NCI-H187 (cell line): ENCODE data around the gene GPX4.
A peak's percentile ranks its signal among the peaks of the same experiment; 100 is the strongest.

Experiments
- DNase-seq, 2 experiments: peaks; one replicate each; lab custom pipeline; 2025; lab: John Stamatoyannopoulos, UW

The GPX4 gene

DNA sequence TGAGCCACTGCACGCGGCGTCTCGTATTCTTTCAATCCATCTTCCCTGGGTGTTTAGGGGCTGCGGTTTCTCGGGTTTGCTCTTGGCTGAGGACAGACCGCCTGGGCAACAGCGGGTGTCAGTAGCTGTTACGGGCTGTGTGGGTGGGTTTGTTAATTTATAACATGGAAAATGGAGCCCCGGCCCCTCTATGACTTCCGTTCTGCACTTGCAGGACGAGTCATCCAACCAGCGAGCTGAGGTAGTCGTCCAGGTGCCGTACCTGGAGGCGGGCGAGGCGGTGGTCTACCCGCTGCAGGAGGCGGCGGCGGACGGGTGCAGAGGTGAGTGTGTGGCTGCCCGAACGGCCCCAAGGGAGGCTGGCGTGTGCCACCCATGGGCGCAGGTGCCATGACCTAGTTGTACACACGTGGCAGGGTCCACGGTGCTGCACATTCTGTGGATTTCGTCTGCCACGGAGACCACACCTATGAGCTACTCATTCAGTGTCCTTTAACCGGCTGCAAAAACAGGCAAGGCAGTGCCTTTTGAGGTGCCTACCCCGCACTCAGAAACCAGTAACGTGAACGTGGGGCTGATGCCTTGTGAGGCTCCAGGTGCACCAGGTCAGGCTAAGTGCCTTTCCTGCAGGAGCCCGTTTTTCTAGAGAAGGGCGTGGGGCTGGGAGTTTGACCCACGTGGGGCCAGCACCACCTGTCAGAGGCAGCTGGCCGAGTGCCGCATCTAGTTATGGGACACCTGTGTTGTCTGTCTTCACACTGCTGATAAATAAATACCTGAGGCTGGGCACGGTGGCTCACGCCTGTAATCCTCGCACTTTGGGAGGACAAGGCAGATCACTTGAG, 19.5 kb upstream of the GPX4 start:
- no peak for DNase-seq

DNA sequence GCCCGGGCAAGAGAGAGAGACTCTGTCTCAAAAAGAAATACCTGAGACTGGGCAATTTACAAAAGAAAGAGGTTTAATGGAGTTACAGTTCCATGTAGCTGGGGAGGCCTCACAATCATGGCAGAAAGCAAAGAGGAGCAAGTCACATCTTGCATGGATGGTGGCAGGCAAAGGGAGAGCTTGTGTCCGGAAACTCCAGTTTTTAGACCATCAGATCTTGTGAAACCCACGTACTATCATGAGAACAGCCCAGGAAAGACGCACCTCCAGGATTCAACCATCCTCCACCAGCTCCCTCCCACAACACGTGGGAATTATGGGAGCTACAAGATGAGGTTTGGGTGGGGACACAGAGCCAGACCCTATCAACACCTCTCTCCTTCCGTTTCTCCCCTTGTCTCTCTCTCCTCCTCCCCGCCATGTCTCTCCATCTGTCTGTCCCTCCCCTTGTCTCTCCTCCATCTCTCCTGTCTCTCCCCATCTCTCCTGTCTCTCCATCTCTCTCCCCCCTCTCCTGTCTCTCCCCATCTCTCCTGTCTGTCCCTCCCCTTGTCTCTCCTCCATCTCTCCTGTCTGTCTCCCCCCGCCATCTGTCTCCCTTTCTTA, 18.6 kb upstream of the GPX4 start:
- no peak for DNase-seq

DNA sequence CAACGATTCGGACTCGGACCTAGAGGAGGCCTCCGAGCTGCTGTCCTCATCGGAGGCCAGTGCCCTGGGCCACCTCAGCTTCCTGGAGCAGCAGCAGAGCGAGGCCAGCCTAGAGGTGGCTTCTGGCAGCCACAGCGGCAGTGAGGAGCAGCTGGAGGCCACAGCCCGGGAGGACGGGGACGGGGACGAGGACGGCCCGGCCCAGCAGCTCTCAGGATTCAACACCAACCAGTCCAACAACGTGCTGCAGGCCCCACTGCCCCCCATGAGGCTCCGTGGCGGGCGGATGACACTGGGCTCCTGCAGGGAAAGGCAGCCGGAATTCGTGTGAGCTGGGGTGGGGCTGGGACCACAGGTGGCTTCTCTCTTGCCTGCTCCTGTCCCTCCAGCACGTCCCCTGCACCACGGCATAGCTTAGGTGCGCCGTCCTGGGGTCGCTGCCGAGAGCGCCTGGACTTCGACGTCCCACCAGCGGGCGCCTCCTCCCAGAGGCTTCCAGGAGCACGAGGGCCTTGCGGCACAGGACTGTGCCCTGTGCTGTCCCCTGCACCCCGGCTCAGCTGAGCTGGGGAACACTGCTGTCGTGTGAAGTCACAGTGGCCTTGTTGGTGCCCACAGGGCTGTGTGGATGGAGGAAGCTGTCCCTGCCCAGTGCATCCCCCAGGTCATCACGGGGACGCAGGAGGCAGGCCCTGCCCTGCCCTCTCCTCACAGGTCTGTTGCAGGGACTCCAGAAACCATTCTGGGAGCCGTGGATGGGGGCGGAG, 17.9 kb upstream of the GPX4 start:
- no peak for DNase-seq

DNA sequence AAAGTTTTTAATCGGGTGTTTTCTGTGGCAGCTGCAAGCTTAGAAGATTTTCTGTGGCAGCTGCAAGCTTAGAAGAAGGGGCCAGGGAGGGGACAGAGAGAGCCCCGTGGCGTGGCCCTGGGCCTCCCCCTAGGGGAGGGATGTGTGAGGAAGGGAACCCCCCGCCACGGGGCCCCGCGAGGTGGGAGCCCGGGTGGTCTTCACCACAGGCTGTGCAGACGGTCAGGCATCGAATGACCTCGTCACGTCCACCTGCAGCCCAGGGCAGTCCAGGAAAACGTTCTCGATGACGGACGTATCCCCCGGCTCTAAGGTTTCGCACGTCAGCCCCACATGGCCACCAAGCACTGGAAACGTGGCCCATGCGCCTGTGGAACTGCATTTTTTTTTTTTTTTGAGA, 17.2 kb upstream of the GPX4 start:
- DNase-seq = no peak

DNA sequence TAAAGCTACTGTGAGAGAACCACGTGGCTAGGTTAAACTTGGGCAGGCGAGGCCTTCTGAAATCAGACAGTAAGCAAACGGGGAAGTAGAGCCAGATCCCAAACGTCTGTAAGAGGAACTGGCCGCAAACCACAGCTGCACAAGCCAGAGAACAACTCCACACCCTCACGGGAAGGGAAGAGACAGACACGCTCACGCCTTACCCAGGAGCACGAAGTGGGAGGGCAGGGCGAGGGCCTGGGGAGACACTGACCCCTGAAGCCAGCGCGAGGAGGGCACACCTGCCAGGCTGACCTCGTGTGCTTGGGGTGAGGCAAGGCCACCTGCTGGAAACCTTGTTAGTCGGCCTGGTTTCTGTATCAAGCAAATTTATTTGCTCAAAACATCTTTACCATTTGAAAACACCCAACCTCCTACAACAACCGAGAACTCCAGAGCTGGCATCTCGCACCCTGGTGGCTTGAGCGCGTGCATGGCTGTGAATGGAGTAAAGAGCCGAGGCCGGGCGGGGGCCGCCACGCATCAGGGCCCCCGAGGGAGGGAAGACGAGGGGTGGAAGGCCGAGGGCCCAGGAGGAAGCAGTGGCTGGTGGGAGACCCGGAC, 15.9 kb upstream of the GPX4 start:
- no peak for DNase-seq

DNA sequence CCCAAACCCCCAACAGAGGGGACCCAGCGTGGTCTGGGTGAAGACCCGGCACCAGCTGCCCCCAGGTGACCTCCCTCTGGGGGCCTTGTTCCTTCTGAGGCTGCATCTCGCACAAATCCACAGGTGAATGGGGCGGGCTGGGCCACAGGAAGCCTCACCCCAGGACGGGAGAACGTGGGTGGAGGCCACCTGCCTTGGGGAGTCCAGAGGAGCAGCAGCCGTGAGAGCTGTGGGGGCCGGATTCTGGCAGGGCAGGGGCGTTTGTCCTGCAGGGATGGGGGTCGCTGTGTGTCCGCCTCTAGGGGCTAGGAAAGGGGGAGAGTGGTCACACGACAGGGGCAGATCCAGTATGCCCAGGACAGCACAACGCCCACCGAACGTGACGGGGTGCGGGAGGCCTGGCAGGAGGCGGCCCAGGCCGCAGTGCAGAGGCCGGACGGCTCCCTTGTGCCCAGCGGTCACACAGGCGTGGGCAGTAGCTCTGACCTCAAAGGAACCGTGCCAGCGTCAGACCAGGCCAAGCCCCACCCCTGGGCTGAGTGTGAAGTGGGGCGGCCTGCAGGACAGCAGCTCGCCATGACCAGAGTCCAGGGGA, 15.3 kb upstream of the GPX4 start:
- no peak for DNase-seq

DNA sequence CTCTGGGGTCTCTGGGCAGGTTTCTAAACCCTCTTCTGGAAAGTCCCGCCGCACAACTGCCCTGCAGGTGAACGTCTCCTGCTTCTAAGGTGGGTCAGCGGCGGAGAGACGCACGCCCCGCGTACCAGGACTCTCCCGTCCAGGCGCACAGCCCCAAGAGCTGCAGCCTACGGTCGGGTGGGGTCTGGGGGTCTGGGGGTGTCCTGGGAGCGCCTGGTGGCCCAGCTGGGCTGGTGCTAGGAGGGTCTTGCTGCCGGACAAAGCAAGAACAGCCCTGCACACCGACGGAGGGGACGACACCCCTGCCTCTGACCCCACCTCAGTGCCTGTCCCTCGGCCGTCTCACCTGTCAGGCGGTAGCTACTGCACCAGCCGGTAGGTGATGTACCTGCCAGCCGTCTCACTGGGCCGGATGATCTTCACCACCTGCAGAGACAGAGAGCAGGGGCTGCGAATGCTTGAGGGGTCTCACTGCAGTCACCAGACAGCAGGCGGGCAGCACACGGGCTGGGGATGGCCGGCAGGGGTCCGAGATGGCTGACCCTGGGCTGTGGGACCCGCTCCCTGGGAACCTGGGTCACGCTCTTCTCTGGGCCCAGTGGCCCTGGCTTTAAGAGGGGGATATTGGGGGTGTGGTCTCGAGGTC, 14.5 kb upstream of the GPX4 start:
- DNase-seq = no peak

DNA sequence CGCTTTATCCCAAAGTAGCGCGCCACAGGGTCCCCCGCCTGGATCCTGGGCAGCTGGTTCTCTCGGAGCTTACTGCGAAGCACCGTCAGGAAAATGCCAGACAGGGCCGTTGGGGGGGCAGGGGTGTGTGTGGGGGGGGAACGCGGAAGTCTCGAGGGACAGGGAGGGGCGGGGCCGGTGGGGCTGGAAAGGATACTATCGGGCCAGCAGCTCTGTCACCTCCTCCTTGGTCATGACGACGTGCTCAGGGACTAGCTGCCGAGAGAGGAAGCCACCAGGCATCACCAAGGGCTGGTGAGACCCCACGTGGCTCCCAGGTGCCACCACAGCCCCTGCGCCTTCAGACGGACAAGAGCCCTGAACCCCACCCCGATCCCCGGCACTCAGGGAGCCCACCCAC, 13.9 kb upstream of the GPX4 start:
- DNase-seq = no peak

DNA sequence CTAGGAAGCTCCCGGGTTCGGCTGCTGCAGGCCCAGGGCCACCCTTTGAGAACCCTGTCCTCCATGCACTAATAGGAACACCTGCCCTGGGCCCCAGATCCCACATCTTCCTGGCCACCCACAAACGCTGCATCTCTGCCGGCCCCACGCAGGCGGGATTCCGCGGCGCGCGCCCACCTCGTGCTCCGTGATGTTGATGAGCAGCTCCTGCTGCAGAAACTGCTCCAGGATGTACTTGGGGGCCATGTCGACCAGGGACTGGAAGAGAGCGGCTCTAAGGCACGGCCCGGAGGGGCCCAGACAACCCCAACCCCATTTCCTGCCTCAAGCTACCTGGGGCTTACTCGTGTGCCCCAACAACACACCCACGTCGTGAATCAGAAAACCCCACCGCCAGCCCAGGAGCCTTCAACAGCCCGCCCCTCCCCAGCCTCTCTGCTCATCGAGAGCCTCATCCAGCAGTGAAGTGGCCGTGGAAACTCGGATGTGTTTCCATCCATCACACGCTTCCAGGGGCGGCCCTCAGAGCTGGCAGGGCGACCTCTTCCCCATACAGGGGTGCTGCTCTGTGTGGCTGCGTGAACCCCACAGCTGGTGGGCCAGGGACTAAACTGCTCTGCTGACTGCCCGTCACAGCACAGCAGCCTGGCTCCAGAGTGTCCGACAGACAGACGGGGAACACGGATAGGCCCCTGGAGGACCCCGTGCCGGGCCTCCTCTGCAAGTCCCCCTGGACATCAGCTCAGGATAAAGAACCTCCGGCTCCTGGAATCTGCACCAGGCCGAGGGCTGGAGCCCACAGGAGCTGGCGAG, 12.9 kb upstream of the GPX4 start:
- no peak for DNase-seq

DNA sequence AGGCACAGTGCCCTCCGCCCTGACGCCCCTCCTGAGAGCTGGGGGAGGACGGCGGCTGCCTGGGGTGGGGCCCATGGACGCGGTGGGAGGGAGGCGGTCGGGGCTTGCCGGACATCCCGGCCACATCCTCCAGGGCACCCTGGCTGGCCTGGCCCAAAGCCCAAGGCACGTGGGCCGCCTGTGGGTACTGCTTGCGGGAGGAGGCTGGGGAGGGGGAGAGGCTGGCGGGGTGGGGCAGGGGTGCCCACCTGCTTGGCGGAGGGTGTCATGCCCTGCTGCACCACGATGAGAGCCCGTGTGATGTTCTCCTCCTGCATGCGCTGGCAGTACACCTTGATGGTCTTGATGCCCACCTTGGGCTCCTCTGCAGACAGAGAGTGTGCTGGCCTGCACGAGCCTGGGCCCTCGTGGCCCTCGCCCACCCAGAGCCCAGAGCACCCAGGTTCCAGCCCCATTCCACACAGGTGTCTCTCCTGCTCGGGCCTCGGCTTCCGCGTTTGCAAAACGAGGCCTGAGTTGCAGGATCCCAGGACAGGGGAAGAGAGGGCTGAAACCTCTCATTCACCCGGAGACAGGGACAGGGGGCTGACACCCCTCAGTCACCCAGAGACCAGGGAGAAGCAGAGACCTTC, 12.1 kb upstream of the GPX4 start:
- no peak for DNase-seq

DNA sequence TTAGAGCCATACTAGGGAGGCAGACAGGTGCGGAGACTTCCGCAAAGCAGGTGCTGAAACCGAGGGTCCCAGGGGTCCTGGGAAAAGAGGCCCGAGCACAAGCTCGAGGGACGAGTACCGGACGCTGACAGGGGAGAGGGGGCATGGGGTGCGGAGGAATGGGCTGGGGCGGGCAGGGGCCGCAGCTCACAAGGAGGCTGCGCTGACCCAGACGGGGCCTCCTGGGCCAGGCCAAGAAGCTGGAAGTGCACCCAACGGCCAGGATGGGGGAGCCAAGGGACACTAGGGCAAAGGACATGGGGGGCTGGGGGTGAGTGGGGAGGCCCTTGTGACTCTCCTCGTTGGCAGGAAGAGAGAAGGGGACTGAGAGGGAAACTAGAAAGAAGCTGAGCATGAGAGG, 10.5 kb upstream of the GPX4 start:
- DNase-seq = no peak

DNA sequence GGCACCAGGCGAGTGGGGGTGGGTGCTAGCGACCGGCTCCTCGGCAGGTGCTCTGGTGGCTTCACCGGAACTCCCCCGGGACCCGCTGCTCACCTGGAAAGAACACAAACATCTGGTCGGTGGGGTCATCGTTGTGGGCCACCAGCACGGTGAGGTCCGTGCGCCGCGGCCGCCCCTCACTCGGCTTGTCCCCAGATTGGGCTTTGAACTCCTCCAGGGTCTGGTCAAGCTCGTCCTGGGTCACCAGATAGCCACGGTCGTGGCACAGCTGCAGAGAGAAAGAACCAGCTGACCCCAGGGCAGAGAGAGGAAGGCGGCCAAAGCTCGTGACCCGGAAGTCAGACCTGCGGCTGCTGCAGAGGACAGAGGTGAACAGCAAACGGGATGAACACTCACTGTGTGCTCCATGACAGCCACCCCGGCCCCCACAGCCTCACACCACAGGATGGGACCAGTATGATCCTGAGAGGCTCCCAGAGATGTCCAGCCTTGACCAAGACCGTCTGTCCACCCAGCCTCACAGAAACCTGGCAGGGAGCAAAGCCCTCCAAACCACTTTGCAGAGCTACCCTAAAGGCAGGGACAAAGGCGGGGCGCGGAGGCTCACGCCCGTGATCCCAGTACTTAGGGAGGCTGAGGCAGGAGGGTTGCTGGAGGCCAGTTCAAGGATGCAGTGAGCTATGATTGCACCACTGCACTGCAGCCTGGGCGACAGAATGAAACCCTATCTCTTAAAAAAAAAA, 9.8 kb upstream of the GPX4 start:
- no peak for DNase-seq

DNA sequence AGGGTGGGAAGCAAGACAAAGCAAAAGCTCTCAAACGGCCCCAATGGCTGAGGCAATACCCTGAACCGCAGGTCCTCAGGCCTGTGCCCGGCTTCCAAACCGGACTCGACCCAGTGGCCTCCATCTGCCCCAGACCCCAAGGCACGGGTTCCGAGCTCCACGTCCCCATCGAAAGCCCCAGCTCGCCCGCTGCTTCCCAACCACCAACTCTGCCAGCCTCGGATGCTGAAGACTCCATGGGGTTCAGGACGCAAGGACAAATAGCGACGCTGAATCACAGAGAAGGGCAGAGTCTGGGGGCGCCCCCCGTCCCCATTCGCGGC, 9.2 kb upstream of the GPX4 start:
- DNase-seq = no peak

DNA sequence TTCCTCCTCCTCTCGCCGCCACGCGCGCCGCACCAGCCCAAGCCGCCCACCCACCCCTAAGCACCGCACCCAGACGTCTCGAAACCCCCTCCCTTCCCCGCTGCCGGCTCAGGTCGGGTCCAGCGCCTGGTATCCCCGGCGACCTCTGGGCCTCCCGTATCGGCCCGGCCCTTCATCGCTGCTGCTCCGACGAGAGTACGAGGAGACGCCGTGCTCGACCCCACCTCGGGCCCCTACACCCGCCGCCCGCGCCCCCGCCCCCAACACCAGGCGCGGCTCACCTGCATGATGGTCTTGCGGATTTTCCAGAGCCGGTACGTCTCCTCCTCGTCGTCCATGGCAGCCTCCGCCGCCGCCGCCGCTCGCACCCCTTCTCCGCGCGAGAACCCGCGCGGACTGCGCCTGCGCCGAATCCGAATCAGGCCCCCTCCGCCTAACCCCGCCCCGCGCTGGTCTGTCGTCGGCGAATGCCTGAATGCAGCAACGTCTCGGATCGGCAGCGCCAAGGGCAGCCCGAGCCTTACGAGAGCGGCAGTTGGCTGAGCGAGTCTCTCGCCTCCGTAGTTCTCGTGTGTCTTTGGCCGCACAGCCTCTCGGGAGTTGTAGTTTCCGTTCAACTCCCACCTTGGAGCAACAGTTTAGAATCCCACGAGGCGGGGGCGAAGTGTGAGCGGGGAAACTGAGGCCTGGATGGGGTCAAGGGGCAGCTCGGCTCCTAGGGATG, 8.7 kb upstream of the GPX4 start, which contains the start of gene POLR2E:
POLR2E (minus strand) TSS at position 398 of the 724 bp plus-strand sequence; CDS start at position 338, 60 bp downstream.
- DNase-seq = peak; percentile 86 to 97

DNA sequence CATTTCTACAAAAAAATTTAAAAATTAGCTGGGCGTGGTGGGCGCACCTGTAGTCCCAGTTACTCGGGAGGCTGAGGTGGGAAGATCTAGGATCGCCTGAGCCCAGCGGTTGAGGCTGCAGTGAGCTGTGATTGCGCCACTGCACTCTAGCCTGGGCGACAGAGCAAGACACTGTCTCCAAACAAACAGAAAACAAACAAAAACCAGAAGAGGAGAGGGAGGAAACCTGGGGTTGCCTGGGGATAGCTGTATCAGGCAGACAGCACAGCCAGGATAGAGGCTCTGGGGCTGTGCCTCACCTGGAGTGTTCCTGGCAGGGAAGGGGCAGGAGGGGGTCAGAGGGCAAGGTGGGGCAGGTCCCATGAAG, 6.0 kb upstream of the GPX4 start:
- no peak for DNase-seq

DNA sequence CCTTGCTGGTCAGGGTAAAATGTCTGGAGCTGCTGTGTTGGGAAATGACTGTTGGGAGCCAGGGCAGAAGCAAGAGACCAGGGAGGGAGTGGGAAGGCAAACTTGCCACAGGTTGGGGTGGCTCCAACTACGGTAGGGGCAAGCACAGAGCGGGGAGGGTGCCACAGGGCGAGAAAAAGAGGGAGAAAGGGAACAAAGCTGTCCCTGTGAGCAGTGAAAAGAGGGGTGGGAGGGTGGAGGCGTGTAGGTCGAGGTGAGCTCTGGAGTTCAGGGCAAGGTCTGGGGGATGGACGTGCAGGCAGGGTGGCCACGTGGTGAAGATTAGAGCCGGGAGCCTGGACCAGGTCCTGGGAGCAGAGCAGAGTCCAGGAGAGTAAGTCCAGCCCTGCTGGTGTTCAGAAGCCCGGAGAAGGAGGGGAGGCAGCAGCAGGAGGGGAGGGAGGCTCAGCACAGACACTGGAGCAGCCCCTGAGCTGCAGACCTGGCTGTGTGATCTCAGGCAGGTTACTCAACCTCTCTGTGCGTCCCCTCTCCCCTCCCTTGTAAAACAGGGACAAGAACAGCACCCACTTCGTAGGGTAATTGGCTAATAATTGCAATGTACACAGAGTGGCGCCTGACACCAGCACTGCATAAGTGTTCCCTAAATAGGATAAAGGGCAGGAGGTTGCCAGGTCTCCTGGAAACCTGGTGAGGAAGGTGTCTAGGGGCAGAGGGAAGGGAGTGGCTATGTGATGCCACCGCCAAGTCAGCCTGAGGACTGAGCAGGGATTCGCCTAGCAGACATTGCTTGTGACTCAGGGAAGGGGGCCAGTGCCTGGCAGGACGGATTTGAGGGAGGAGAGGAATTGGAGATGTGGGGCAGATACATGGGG, 5.4 kb upstream of the GPX4 start:
- no peak for DNase-seq

DNA sequence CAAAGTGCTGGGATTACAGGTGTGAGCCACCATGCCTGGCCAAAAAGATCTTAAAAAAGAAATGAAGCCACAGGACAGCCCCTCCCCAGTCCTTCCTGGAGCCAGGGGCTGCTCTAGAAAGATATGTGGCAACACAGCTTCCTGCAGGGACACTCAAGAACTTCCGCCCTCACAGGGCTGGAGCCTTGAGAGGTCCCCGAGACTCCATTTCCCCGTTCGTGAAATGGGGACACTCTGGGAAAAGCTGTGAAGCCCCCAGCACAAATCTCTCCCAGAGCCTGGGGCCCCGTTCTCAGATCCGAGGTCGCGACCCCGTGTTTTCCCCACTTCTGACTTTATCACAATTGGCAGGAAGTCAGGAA, 2.5 kb upstream of the GPX4 start:
- no peak for DNase-seq
